ENCODE data around the gene TSSK1B.
"Not testable (repeated sequence)": the region's sequence is repeated elsewhere in the genome, so short reads cannot be mapped to it uniquely, and the experiment has no call there.

TSSK1B gene

DNA sequence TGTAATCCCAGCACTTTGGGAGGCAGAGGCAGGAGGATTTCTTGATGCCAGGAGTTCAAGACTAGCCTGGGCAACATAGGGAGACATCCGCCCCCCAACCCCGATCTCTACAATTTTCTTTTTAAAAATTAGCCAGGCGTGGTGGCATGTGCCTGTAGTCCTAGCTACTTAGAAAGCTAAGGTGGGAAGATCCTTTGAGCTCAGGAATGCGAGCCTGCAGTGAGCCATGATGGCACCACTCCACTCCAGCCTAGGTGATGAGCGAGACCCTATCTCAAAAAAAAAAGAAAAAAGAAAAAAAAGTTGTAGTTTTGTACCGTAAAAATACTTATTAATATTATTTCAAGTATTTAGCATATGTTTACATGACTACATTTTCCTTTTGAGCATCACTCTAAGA lies 29.3 kb downstream of the TSSK1B start:
- DNase-seq (ENCODE audit: low read depth in 1 of 2, low spot score in 1 of 2), result no peak
- H3K27me3 ChIP-seq (ENCODE audit: insufficient read depth, poor library complexity, severe bottlenecking), result no peaks in the 10 kb centered on the region
- TF ChIP-seq REST (IDR thresholded peaks at IDR 0.05; ENCODE audit: insufficient replicate concordance, low read depth) (no peak), POLR2AphosphoS5 (IDR thresholded peaks at IDR 0.05; ENCODE audit: low read depth) (no peak), SPI1 (IDR thresholded peaks at IDR 0.05; ENCODE audit: borderline replicate concordance, low read depth) (no peak), GABPA (IDR thresholded peaks at IDR 0.05; ENCODE audit: low read depth) (no peak)
- TF ChIP-seq, protein P1, sequence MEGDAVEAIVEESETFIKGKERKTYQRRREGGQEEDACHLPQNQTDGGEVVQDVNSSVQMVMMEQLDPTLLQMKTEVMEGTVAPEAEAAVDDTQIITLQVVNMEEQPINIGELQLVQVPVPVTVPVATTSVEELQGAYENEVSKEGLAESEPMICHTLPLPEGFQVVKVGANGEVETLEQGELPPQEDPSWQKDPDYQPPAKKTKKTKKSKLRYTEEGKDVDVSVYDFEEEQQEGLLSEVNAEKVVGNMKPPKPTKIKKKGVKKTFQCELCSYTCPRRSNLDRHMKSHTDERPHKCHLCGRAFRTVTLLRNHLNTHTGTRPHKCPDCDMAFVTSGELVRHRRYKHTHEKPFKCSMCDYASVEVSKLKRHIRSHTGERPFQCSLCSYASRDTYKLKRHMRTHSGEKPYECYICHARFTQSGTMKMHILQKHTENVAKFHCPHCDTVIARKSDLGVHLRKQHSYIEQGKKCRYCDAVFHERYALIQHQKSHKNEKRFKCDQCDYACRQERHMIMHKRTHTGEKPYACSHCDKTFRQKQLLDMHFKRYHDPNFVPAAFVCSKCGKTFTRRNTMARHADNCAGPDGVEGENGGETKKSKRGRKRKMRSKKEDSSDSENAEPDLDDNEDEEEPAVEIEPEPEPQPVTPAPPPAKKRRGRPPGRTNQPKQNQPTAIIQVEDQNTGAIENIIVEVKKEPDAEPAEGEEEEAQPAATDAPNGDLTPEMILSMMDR (IDR thresholded peaks at IDR 0.05; ENCODE audit: insufficient read depth, low read length), result no peak
- H3K4me3 ChIP-seq (replicated peaks; ENCODE audit: insufficient read depth, low read length), result no peak overlapping the region
- H3K27ac ChIP-seq (replicated peaks), result no peak overlapping the region

GRCh38 chr5:113404269-113404668 lies 30.5 kb downstream of the TSSK1B start:
- no peaks in the 10 kb centered on the region for H3K27me3 ChIP-seq (ENCODE audit: insufficient read depth, poor library complexity, severe bottlenecking)
- TF ChIP-seq REST (IDR thresholded peaks at IDR 0.05; ENCODE audit: insufficient replicate concordance, low read depth) (no peak), GABPA (IDR thresholded peaks at IDR 0.05; ENCODE audit: low read depth) (no peak)
- H3K4me3 ChIP-seq (replicated peaks; ENCODE audit: insufficient read depth, low read length), result no peak overlapping the region
- H3K27ac ChIP-seq (replicated peaks), result no peak overlapping the region
- DNase-seq (ENCODE audit: low read depth in 1 of 2, low spot score in 1 of 2), result no peak

DNA sequence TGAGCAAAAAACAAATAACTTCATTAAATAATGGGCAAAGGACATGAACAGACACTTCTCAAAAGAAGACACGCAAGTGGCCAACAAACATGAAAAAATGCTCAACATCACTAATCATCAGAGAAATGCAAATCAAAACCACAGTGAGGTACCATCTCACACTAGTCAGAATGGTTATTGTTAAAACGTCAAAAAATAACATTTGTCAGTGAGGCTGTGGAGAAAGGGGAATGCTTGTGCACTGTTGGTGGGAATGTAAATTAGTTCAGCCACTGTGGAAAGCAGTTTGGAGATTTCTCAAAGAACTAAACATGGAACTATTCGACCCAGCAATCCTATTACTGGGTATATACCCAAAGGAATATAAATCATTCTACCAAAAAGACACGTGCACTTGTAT lies 36.8 kb downstream of the TSSK1B start:
- not testable (repeated sequence) for H3K4me3 ChIP-seq (replicated peaks; ENCODE audit: insufficient read depth, low read length); H3K27ac ChIP-seq (replicated peaks); H3K27me3 ChIP-seq (ENCODE audit: insufficient read depth, poor library complexity, severe bottlenecking); DNase-seq (ENCODE audit: low read depth in 1 of 2, low spot score in 1 of 2)

DNA sequence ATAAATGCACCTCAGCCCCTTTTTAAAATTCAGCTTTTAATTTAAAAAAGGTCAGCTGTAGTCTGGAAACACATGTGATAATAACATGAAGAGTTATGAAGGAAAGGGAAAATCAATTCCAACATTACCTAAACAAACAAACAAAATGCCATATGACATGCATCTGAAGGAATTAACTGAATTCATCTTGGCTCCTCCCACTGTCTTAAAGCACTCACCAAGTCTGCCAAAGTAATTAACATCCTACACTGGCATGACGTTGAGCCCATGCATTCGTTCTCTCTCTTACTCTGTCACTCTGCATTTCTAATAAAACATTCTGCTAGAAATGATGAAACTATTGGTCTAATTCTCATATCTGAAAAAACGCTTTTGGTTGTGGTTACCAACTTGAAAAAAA lies 37.7 kb downstream of the TSSK1B start:
- TF ChIP-seq POLR2AphosphoS5 (IDR thresholded peaks at IDR 0.05; ENCODE audit: low read depth) (no peak), REST (IDR thresholded peaks at IDR 0.05; ENCODE audit: insufficient replicate concordance, low read depth) (no peak), SPI1 (IDR thresholded peaks at IDR 0.05; ENCODE audit: borderline replicate concordance, low read depth) (no peak), GABPA (IDR thresholded peaks at IDR 0.05; ENCODE audit: low read depth) (no peak)
- TF ChIP-seq, protein P1 (IDR thresholded peaks at IDR 0.05; ENCODE audit: insufficient read depth, low read length), result no peak
- DNase-seq (ENCODE audit: low read depth in 1 of 2, low spot score in 1 of 2), result no peak
- Histone ChIP-seq H3K27me3 (ENCODE audit: insufficient read depth, poor library complexity, severe bottlenecking) (no peaks in the 10 kb centered on the region), H3K4me3 (replicated peaks; ENCODE audit: insufficient read depth, low read length) (no peak overlapping the region), H3K27ac (replicated peaks) (no peak overlapping the region)

Data from HL-60 (cell line).